ENCODE results near the gene DCAF6.

DCAF6 gene

GRCh38 chr1:167923324-167924056 lies 13.0 kb upstream of the DCAF6 start:
- Histone ChIP-seq H3K27me3 (ENCODE audit: insufficient read depth, poor library complexity, severe bottlenecking) (no peaks in the 10 kb centered on the region), H3K27ac (replicated peaks) (no peak overlapping the region), H3K4me3 (replicated peaks; ENCODE audit: insufficient read depth, low read length) (no peak overlapping the region)
- TF ChIP-seq POLR2AphosphoS5 (IDR thresholded peaks at IDR 0.05; ENCODE audit: low read depth) (no peak), REST (IDR thresholded peaks at IDR 0.05; ENCODE audit: insufficient replicate concordance, low read depth) (no peak), SPI1 (IDR thresholded peaks at IDR 0.05; ENCODE audit: borderline replicate concordance, low read depth) (no peak)
- DNase-seq (ENCODE audit: low read depth in 1 of 2, low spot score in 1 of 2) = no peak

GRCh38 chr1:167924102-167924501 lies 12.4 kb upstream of the DCAF6 start:
- no peaks in the 10 kb centered on the region for H3K27me3 ChIP-seq (ENCODE audit: insufficient read depth, poor library complexity, severe bottlenecking)
- DNase-seq (ENCODE audit: low read depth in 1 of 2, low spot score in 1 of 2) = no peak
- no peak overlapping the region for H3K4me3 ChIP-seq (replicated peaks; ENCODE audit: insufficient read depth, low read length)
- no peak overlapping the region for H3K27ac ChIP-seq (replicated peaks)
- TF ChIP-seq POLR2AphosphoS5 (IDR thresholded peaks at IDR 0.05; ENCODE audit: low read depth) = no peak

DNA sequence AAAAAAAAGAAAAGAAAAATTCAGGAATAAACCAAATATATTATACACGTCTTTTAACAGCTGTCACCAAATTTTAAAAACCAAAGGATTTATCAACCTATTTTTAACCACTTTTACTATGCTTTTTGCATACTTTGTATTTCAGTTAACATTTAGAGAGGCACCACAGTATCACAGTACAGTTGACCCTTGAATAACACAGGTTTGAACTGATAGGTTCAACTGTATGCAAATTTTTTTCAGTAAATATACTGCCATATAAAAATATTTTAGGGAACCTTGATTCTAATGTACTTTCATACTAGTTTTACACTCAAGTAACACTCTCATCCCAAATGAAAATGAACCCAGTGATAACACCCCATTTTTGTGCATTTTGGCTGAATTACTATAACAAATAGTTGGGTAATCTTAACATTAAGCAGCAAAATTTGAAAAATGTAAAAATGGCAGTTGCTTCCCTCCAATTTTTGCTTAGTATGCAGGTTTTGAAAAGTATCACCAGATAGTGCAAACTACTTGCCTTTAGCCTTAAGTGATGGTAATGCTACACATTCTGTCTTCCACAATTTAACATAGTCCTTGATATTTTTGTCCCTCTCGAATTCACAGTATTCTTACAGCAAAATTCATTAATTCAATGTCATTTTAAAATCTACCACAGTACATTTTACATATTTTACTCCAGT lies 11.8 kb upstream of the DCAF6 start:
- Histone ChIP-seq H3K27ac (replicated peaks) (no peak overlapping the region), H3K27me3 (ENCODE audit: insufficient read depth, poor library complexity, severe bottlenecking) (no peaks in the 10 kb centered on the region), H3K4me3 (replicated peaks; ENCODE audit: insufficient read depth, low read length) (no peak overlapping the region)
- DNase-seq (ENCODE audit: low read depth in 1 of 2, low spot score in 1 of 2) = no peak
- no peak for TF ChIP-seq REST (IDR thresholded peaks at IDR 0.05; ENCODE audit: insufficient replicate concordance, low read depth)
- no peak for TF ChIP-seq GABPA (IDR thresholded peaks at IDR 0.05; ENCODE audit: low read depth)
- TF ChIP-seq POLR2AphosphoS5 (IDR thresholded peaks at IDR 0.05; ENCODE audit: low read depth) = no peak
- TF ChIP-seq SPI1 (IDR thresholded peaks at IDR 0.05; ENCODE audit: borderline replicate concordance, low read depth) = no peak
- TF ChIP-seq, protein P1, sequence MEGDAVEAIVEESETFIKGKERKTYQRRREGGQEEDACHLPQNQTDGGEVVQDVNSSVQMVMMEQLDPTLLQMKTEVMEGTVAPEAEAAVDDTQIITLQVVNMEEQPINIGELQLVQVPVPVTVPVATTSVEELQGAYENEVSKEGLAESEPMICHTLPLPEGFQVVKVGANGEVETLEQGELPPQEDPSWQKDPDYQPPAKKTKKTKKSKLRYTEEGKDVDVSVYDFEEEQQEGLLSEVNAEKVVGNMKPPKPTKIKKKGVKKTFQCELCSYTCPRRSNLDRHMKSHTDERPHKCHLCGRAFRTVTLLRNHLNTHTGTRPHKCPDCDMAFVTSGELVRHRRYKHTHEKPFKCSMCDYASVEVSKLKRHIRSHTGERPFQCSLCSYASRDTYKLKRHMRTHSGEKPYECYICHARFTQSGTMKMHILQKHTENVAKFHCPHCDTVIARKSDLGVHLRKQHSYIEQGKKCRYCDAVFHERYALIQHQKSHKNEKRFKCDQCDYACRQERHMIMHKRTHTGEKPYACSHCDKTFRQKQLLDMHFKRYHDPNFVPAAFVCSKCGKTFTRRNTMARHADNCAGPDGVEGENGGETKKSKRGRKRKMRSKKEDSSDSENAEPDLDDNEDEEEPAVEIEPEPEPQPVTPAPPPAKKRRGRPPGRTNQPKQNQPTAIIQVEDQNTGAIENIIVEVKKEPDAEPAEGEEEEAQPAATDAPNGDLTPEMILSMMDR (IDR thresholded peaks at IDR 0.05; ENCODE audit: insufficient read depth, low read length) = no peak

DNA sequence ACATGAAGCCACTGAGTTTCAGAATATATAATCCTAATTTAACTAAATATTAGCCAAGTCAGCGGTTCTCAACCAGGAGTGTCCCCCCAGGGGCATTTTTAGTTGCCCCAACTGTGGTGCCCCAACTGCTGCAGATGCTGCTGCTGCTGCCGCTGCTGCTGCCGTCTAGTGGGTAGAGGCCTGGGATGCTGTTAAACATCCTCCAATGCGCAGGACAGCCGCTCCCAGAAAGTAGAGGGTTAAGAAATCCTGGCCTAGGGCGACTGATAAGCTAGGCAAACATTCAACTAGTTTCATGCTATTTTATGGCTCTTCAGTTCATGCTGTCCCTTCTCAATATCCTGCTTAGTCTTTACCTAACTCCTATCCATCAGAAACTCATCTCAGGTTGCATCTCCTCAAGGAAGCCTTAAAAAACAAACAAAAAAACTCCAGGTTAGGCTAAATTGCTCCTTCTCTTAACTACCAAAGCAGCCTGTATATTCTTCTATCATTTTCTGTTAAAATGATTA lies 9.9 kb upstream of the DCAF6 start:
- H3K4me3 ChIP-seq (replicated peaks; ENCODE audit: insufficient read depth, low read length) = no peak overlapping the region
- H3K27me3 ChIP-seq (ENCODE audit: insufficient read depth, poor library complexity, severe bottlenecking) = no peaks in the 10 kb centered on the region
- no peak for DNase-seq (ENCODE audit: low read depth in 1 of 2, low spot score in 1 of 2)
- TF ChIP-seq, protein P1 (IDR thresholded peaks at IDR 0.05; ENCODE audit: insufficient read depth, low read length) = no peak
- TF ChIP-seq REST (IDR thresholded peaks at IDR 0.05; ENCODE audit: insufficient replicate concordance, low read depth) = no peak
- no peak for TF ChIP-seq GABPA (IDR thresholded peaks at IDR 0.05; ENCODE audit: low read depth)
- no peak for TF ChIP-seq SPI1 (IDR thresholded peaks at IDR 0.05; ENCODE audit: borderline replicate concordance, low read depth)
- H3K27ac ChIP-seq (replicated peaks) = no peak overlapping the region
